ENCODE results near the gene CFDP1.
"Not testable (repeated sequence)": the region's sequence is repeated elsewhere in the genome, so short reads cannot be mapped to it uniquely, and the experiment has no call there.

The CFDP1 gene

GRCh38 chr16:75443298-75443697, 10.0 kb upstream of the CFDP1 start:
- no peaks in the 10 kb centered on the region for H3K4me1 ChIP-seq (ENCODE audit: insufficient read depth, low read length, severe bottlenecking)
- H2AFZ ChIP-seq (ENCODE audit: low read length) = no peak overlapping the region
- H4K20me1 ChIP-seq (ENCODE audit: insufficient read depth, low read length) = no peaks in the 10 kb centered on the region
- H3K9ac ChIP-seq (ENCODE audit: low read length) = no peak overlapping the region
- H3K4me2 ChIP-seq (ENCODE audit: low read length) = no peak overlapping the region
- H3K9me2 ChIP-seq (ENCODE audit: low read depth, low read length) = no peaks in the 10 kb centered on the region; the same call in 1 of the 2 replicates
- no peaks in the 10 kb centered on the region for H3K9me3 ChIP-seq (ENCODE audit: low read length)
- no peak overlapping the region for H3K27ac ChIP-seq (ENCODE audit: low read depth, low read length, poor library complexity, severe bottlenecking)
- H3F3A ChIP-seq (ENCODE audit: insufficient read depth, low read length) = no peaks in the 10 kb centered on the region
- no peak overlapping the region for H3K4me3 ChIP-seq (ENCODE audit: low read depth, low read length, poor library complexity, severe bottlenecking)
- H3K79me2 ChIP-seq (ENCODE audit: insufficient read depth, low read length) = no peaks in the 10 kb centered on the region
- TF ChIP-seq EZH2 (IDR thresholded peaks at IDR 0.05; ENCODE audit: borderline replicate concordance, low read length) (no peak), CTCF (IDR thresholded peaks at IDR 0.05; ENCODE audit: low read length) (no peak)
- H3K27me3 ChIP-seq (ENCODE audit: insufficient read depth, low read length) = no peaks in the 10 kb centered on the region
- peaks cover 18% of the 10 kb centered on the region for H3K36me3 ChIP-seq (ENCODE audit: insufficient read depth, low read length)

GRCh38 chr16:75433732-75434413, 570 bp upstream of the CFDP1 start:
- peak overlapping the region; percentile 97 for H3K4me2 ChIP-seq (ENCODE audit: low read length)
- no peaks in the 10 kb centered on the region for H3K9me3 ChIP-seq (ENCODE audit: low read length)
- TF ChIP-seq EZH2 (IDR thresholded peaks at IDR 0.05; ENCODE audit: borderline replicate concordance, low read length) (no peak), CTCF (IDR thresholded peaks at IDR 0.05; ENCODE audit: low read length) (no peak)
- peak overlapping the region; percentile 97 for H2AFZ ChIP-seq (ENCODE audit: low read length)
- H3K4me3 ChIP-seq (ENCODE audit: low read depth, low read length, poor library complexity, severe bottlenecking) = peak overlapping the region; percentile 80
- no peaks in the 10 kb centered on the region; the same call in 1 of the 2 replicates for H3K36me3 ChIP-seq (ENCODE audit: insufficient read depth, low read length)
- no peaks in the 10 kb centered on the region for H3K9me2 ChIP-seq (ENCODE audit: low read depth, low read length)
- peak overlapping the region; percentile 82 for H3K9ac ChIP-seq (ENCODE audit: low read length)
- H3K27ac ChIP-seq (ENCODE audit: low read depth, low read length, poor library complexity, severe bottlenecking) = peak overlapping the region; percentile 60
- H3K27me3 ChIP-seq (ENCODE audit: insufficient read depth, low read length) = no peaks in the 10 kb centered on the region
- peaks cover 30% of the 10 kb centered on the region for H3K4me1 ChIP-seq (ENCODE audit: insufficient read depth, low read length, severe bottlenecking)
- peaks cover 10% of the 10 kb centered on the region; the same call in 1 of the 2 replicates for H3K79me2 ChIP-seq (ENCODE audit: insufficient read depth, low read length)
- H3F3A ChIP-seq (ENCODE audit: insufficient read depth, low read length) = no peaks in the 10 kb centered on the region
- no peaks in the 10 kb centered on the region for H4K20me1 ChIP-seq (ENCODE audit: insufficient read depth, low read length)

GRCh38 chr16:75429621-75430403, 3.5 kb downstream of the CFDP1 start:
- TF ChIP-seq CTCF (IDR thresholded peaks at IDR 0.05; ENCODE audit: low read length) (no peak), EZH2 (IDR thresholded peaks at IDR 0.05; ENCODE audit: borderline replicate concordance, low read length) (no peak)
- peaks cover 30% of the 10 kb centered on the region for H3K4me1 ChIP-seq (ENCODE audit: insufficient read depth, low read length, severe bottlenecking)
- no peaks in the 10 kb centered on the region for H4K20me1 ChIP-seq (ENCODE audit: insufficient read depth, low read length)

GRCh38 chr16:75426524-75426923, 6.8 kb downstream of the CFDP1 start:
- not testable (repeated sequence) for H3K36me3 ChIP-seq (ENCODE audit: insufficient read depth, low read length); H3K27me3 ChIP-seq (ENCODE audit: insufficient read depth, low read length); H3K9me2 ChIP-seq (ENCODE audit: low read depth, low read length); H3K9ac ChIP-seq (ENCODE audit: low read length); H2AFZ ChIP-seq (ENCODE audit: low read length); H3K4me1 ChIP-seq (ENCODE audit: insufficient read depth, low read length, severe bottlenecking); H3K4me2 ChIP-seq (ENCODE audit: low read length); H3K27ac ChIP-seq (ENCODE audit: low read depth, low read length, poor library complexity, severe bottlenecking); H3K9me3 ChIP-seq (ENCODE audit: low read length); H3K4me3 ChIP-seq (ENCODE audit: low read depth, low read length, poor library complexity, severe bottlenecking); H4K20me1 ChIP-seq (ENCODE audit: insufficient read depth, low read length); H3F3A ChIP-seq (ENCODE audit: insufficient read depth, low read length)
- peaks cover 41% of the 10 kb centered on the region for H3K79me2 ChIP-seq (ENCODE audit: insufficient read depth, low read length)

More at GRCh38 chr16:75429621-75430403, 3.5 kb downstream of the CFDP1 start:
- no peaks in the 10 kb centered on the region; the same call in 1 of the 2 replicates for H3K36me3 ChIP-seq (ENCODE audit: insufficient read depth, low read length)
- H3K27me3 ChIP-seq (ENCODE audit: insufficient read depth, low read length) = no peaks in the 10 kb centered on the region
- H3K9me3 ChIP-seq (ENCODE audit: low read length) = no peaks in the 10 kb centered on the region
- no peaks in the 10 kb centered on the region for H3K9me2 ChIP-seq (ENCODE audit: low read depth, low read length)
- H3K9ac ChIP-seq (ENCODE audit: low read length) = no peak overlapping the region
- no peak overlapping the region for H3K4me3 ChIP-seq (ENCODE audit: low read depth, low read length, poor library complexity, severe bottlenecking)
- no peak overlapping the region for H3K4me2 ChIP-seq (ENCODE audit: low read length)
- peaks cover 36% of the 10 kb centered on the region for H3K79me2 ChIP-seq (ENCODE audit: insufficient read depth, low read length)
- no peak overlapping the region for H2AFZ ChIP-seq (ENCODE audit: low read length)
- H3F3A ChIP-seq (ENCODE audit: insufficient read depth, low read length) = no peaks in the 10 kb centered on the region
- no peak overlapping the region for H3K27ac ChIP-seq (ENCODE audit: low read depth, low read length, poor library complexity, severe bottlenecking)

GRCh38 chr16:75424105-75424762, 9.1 kb downstream of the CFDP1 start:
- not testable (repeated sequence) for H3K36me3 ChIP-seq (ENCODE audit: insufficient read depth, low read length); H3K27me3 ChIP-seq (ENCODE audit: insufficient read depth, low read length); H3K9me3 ChIP-seq (ENCODE audit: low read length); H3K4me3 ChIP-seq (ENCODE audit: low read depth, low read length, poor library complexity, severe bottlenecking); H3K4me2 ChIP-seq (ENCODE audit: low read length); H4K20me1 ChIP-seq (ENCODE audit: insufficient read depth, low read length); H2AFZ ChIP-seq (ENCODE audit: low read length); H3F3A ChIP-seq (ENCODE audit: insufficient read depth, low read length); H3K9ac ChIP-seq (ENCODE audit: low read length); H3K27ac ChIP-seq (ENCODE audit: low read depth, low read length, poor library complexity, severe bottlenecking); H3K9me2 ChIP-seq (ENCODE audit: low read depth, low read length)
- peaks cover 57% of the 10 kb centered on the region for H3K79me2 ChIP-seq (ENCODE audit: insufficient read depth, low read length)
- H3K4me1 ChIP-seq (ENCODE audit: insufficient read depth, low read length, severe bottlenecking) = peaks cover 14% of the 10 kb centered on the region

Measured in OCI-LY1 (cell line).